ENCODE data around the gene AARS1.
"Not testable (repeated sequence)": the region's sequence is repeated elsewhere in the genome, so short reads cannot be mapped to it uniquely, and the experiment has no call there.

DNA sequence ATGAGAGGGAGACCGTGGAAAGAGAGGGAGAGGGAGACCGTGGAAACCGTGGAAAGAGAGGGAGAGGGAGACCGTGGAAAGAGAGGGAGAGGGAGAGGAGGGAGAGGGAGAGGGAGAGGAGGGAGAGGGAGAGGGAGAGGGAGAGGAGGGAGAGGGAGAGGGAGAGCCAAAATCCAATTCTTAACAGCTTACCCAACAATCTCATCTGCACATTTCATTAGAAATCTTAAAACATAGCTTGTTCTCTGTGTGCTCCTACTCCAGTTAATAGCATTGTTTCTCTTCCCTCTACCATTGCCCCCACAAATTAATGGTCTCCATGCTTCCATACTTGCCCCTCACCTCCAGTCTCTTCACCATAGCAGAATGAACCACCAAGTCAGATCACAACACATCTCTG, 63.9 kb downstream of the AARS1 start:
- TF ChIP-seq, protein P1, sequence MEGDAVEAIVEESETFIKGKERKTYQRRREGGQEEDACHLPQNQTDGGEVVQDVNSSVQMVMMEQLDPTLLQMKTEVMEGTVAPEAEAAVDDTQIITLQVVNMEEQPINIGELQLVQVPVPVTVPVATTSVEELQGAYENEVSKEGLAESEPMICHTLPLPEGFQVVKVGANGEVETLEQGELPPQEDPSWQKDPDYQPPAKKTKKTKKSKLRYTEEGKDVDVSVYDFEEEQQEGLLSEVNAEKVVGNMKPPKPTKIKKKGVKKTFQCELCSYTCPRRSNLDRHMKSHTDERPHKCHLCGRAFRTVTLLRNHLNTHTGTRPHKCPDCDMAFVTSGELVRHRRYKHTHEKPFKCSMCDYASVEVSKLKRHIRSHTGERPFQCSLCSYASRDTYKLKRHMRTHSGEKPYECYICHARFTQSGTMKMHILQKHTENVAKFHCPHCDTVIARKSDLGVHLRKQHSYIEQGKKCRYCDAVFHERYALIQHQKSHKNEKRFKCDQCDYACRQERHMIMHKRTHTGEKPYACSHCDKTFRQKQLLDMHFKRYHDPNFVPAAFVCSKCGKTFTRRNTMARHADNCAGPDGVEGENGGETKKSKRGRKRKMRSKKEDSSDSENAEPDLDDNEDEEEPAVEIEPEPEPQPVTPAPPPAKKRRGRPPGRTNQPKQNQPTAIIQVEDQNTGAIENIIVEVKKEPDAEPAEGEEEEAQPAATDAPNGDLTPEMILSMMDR (IDR thresholded peaks at IDR 0.05) = not testable (repeated sequence)
- TF ChIP-seq POLR2A (IDR thresholded peaks at IDR 0.05) = not testable (repeated sequence)

All from testis (tissue), 2 donors.